ENCODE measurements around the gene PDE4B.

PDE4B gene

DNA sequence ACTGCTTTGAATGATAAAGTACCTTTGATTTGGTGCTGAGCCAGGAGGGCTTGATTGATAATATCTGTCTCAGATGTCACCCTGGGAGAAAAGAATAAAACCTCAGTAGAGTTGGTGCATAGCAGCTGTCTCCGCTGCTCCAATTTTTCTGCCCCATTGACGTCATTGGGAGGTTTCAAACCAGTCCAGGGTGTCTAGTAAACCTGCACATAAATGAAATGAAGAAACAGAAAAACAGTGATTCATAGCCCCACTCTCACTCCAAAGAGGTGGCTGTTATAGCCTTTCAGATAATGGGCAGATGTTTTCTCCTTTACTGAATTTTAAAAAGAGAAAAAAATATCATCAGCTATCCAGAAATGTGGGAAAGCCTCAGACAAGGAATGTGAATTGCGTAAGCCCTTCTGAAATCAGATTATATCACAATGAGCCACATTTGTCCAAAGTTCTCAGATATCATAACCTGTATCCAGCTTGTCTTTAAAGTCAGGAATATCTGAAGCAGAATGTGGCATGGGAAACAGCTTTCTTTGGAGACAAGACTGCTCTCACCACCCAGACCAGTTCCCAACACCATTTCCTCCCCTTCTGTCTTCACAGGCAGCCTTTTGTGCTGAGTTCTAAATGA lies 390.0 kb downstream of the PDE4B start:
- peak; percentile 52 for DNase-seq (ENCODE audit: low read depth)

DNA sequence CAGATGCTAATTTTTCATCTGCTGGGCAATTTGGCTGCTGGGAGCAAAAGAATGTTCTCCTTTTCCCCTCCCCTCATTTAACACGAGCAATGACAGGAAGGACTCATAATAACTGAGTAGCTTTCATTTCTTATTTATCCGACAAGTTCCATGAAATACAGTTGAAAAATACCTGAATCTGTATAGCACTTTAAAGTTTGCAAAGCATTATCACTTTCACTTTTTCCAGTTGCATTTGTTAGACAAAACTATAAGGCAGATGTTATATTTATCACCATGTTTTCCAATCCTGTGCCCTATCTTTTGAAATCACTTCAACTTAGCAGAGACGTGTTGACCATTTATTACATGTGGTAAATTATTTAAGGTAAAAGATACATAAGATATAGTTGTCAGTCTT lies 390.7 kb downstream of the PDE4B start:
- DNase-seq (ENCODE audit: low read depth), result no peak

DNA sequence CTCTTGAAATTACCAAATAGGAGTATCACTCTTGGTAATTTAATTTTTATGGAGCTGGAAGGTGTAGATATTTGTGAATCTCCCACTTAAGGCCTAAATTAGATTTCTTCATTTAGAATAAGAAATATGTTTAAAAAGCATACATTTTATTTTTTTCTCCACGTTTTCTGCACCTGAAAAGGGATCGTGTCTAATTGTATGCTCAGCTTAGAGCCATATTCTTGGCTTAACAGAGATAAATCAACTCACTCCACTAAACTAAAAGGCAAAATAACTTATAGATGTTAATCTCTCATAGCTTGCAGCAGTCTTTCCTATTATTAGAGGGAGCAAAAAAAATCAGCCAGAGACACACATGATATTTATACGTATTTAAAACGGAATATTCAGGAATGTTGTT lies 404.4 kb downstream of the PDE4B start:
- no peak for DNase-seq (ENCODE audit: low read depth)

DNA sequence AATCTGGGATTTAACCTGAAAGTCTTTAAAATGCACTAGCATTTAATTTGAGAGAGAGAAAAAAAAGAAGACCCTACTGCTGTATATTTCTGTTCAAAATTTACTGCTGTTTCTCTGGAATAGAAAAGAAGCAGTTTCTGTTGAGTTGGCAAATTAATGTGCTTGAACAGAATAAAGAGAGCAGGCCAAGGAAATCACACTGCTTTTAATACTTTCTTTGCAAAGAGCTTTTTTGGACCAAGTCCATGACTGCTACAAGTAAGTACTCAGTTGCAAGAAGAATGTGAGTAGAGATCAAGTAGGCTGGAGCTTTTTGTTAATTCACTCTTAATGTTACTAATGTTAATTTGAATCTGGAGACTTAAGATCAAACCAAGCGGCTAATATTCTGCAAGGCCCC lies 405.1 kb downstream of the PDE4B start:
- DNase-seq (ENCODE audit: low read depth), result no peak

DNA sequence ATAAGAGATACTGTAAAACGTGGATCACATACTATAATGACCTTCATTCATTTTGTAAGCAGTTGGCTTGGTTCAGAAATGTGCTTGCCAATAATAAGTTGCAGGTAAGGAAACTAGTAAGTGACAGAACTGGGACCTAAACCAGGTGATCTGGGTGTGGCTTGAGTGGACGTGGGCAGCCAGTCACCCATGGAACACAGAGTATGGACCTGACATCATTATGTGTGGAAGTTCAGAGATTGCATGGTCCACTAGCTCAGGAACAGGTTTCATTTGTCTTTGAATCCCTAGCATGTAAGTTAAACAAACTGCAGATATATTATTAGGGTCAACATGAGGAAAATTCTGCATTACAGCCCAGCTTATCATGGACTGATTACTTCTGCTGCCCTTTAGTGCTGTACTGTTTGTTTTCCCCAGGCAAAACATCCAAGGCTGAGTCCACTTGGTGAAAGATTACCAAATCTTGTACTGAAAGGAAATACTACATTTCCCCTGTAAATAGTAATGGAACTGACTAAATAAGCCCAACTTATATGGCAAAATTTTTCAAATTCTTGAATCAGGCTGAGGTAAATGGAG lies 414.0 kb downstream of the PDE4B start:
- no peak for DNase-seq (ENCODE audit: low read depth)

DNA sequence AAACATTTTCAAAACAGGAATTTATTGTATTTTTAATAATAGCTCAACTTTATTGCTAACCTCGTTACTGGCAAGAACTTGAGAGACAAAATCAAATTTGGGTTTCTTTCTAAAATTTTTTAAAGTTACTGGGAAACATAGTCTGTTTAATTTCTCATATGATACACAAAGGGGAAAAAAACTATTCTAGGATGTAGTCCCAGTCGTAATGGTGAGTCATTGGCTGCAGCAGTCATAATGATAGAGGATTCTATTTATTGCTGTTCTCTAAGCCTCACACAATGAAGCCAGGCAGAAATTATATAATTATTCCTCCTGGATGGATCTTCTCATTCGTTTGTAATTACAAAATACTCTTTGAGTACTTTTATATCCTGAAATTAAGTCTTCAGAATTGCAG lies 414.8 kb downstream of the PDE4B start:
- DNase-seq (ENCODE audit: low read depth), result no peak

DNA sequence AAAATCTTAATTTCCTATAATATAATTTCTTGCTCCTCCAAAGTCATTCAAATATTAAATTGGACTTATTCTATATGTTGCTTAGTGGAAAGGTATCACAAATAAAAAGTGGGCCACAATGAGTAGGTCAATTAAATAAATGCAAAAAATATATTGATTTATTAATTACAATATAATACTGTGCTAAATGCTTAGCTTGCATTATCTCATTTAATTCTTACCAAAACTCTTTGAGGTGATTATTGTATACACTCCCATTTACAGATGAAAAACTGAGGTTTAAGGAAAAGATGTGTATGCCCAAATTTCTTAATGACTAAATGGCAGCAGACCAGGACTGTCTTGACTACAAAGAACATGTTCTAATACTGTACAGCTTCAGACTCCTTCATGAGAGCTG lies 415.9 kb downstream of the PDE4B start:
- DNase-seq (ENCODE audit: low read depth), result no peak

DNA sequence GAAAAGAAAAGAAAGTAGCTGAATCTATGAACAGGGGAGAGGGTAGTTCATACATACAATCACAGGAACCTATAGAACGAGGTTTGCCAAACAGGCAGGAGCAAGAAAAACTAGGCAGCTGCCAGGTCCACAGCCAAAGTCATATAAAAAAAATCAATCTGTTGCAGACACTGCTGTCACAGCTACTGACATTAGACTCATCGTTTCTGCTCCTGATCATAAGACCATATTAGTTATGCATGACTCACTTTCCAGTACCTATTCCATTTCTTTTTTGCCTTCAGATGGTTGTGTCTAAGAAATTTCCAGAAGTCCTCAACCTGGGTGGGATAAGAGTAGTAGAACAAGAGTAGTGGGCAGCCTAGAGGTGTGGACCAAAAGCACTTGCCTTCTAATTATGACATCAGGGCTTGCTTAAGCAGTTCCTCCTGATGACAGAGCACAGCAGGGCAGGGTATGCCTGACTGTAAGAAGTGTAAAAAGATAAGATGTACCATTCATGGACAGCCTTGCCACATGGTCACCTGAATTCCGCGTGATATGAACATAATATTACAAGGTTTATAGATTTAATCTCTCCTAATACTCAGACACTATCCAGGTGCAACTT lies 418.0 kb downstream of the PDE4B start:
- no peak for DNase-seq (ENCODE audit: low read depth)

DNA sequence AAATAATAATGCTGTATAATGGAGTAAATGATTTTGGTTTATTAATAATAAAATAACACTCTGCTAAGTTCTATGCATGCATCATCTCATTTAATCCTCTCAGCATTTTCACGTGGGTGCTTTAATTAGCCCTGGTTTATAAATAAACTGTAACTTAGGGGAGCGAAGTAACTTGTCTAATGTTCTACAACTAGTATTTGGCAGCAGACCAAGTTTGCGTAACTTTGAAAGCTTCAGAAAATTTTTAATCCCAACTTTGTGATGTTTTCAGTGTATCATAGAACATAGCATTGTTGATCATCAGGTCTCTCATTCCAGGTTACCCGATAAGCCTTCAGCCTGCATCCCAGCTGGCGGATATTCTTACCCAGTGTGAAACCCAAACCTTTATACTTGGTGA lies 418.8 kb downstream of the PDE4B start:
- DNase-seq (ENCODE audit: low read depth), result no peak

DNA sequence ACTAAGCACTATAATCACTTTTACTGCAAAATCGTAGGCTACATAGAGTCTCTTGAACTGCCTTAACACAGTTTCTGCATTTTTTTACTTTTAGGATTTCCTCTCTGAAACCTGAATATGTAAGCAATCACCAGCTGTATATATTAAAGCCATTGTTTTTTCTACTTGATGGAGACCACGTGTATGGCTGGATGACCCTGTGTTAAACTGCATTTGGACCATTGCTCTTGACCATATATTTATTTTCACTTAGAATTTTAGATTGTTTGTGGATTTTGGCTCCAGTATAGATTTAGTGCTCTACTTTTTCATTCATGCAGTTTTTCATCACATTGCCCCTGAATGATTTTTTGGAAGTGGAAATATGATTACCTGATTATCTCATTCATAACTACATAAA lies 420.8 kb downstream of the PDE4B start:
- no peak for DNase-seq (ENCODE audit: low read depth)

DNA sequence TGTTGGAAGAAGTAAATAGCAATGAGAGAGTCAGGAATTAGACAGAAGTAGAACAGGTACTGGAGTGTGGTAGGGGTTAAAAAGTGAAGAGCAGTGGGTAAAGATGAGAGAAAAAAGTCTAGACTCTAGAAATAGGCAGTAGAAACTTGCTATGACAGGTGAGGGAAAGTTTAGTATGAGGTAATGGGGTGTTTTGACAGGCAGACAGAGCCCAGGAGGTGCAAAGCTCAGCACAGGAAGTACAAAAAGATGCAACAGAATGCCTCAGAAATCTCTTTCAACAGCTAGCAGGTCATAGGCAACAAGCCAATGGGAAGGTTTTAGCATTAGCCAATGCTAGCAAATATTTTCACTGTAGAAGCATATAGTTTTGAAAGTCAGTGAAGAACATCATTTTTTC lies 422.2 kb downstream of the PDE4B start:
- no peak for DNase-seq (ENCODE audit: low read depth)

DNA sequence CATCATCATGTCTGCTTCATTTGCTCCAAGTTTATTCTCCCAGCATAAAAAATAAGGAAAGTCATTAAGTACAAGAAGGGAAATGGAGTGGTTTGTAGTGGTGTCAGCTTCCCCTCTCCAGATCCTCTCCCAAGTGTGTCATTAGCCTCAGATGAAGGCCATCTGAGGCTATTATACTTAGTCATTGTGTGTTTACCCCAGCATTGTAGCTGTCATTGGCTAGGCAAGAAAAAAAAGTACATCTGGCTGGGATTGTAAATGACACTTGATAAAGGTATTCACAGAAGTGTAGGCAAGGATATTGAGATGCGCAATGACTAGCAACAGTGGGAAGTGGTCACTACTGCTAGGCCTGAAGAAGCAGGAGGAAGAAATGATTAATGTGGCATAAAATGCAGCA lies 424.3 kb downstream of the PDE4B start:
- DNase-seq (ENCODE audit: low read depth), result no peak

DNA sequence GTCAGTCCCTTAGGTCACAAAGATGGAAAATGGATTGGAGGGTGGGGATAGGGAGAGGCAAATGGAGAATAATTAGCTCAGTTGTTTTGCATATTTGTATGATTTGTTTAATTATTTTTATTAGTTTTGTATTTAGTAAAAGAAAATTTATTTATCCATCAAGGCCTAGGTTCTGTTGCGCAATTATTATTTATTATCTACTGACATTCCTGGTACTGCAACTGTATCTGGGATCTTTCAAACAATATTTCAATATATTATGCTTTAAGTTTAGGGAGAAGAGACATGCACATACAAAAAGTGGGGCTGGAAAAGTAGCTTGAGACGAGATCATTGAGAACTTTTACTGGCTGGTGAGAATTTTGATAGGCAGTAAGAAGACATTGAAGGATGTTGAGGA lies 424.9 kb downstream of the PDE4B start:
- no peak for DNase-seq (ENCODE audit: low read depth)

DNA sequence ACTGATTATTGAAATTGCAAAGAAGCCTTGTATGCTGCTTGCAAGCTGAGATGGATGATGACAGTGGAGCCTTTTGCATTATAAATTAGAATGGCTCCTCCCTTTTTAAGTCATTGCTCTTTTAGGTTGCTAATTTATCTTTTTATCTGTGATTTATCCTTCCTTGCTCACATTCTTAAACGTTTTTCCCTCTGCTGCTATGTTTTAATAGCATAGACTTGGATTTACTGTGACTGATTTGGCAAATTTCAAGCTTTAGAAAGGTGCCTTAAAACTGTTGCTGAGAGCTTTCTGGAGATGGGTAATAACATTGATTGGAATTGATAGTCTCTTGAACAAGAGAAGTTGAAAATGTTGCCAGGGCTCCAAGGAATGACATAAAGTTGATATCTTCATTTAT lies 427.8 kb downstream of the PDE4B start:
- DNase-seq (ENCODE audit: low read depth), result no peak

DNA sequence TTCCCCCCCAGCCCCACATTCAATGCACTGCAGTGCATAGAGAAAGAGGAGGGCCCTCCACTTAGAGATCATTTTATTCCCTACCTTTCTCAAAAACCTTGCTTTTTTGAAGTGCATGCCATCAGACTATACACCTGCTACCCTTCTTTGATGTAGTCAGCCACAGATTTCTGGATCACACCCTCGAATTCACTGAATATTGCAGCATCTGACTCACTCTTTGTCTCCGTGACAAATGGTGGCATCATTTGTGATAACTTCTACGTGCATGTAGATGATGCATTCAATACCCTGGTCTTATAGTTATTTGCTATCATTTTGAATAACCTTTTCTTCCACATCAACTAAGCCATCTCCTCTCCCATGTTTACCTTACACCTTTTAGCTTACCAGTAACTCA lies 431.0 kb downstream of the PDE4B start:
- DNase-seq (ENCODE audit: low read depth), result no peak

DNA sequence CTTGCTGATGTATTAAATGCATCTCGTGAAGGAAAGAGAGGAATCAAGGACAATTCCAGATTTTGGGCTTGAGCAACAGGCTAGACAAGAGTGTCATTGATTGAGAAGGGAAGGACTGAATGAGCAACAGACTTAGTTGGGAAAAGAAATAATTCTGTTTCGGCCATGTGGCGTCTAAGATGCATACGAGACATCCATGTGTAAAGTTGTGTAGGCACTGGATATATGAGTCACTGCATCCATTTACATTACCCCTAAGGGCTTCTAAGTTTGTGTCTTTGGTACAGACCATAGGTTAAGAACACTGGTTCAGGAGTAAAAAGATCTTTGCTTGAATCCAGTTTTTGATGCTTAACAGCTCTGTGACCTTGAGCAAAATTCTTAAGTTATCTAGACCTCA lies 434.3 kb downstream of the PDE4B start:
- no peak for DNase-seq (ENCODE audit: low read depth)

DNA sequence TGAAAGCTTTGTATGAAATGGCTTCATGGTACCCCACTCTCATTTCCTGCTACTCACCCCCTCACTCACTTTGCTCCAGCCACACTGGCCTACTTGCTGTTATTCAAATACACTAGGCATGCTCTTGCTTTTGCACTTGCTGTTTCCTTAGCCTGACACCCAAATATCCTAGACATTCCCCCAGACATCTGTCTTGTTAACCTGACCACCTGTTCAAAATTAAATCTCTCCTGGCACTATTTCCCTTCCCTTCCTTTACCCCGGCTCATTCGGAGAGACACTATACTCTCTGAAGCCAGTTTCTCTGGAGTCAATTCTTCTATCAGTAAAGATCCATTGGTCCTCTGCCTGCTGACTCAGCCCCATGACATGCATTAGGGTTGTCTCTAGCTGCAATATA lies 435.3 kb downstream of the PDE4B start:
- DNase-seq (ENCODE audit: low read depth), result no peak

DNA sequence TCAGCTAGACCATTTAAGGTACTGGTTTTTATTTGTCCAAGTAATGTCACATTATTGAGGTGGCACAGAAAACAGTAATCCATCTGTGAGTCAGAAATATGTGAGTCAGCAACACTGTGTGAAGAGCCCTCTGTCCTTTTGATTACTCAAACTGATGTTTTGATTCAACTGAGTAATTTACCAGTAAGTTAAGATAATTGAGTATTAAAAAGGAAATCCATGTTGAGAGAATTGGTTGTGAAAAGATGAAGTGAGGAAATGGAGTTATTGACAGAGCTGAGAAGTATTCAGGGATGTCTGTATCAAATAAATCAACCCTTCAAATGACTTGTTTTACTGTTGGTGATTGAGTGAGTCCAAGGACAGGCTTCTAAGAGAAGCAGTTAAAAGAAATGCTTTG lies 438.5 kb downstream of the PDE4B start:
- no peak for DNase-seq (ENCODE audit: low read depth)

DNA sequence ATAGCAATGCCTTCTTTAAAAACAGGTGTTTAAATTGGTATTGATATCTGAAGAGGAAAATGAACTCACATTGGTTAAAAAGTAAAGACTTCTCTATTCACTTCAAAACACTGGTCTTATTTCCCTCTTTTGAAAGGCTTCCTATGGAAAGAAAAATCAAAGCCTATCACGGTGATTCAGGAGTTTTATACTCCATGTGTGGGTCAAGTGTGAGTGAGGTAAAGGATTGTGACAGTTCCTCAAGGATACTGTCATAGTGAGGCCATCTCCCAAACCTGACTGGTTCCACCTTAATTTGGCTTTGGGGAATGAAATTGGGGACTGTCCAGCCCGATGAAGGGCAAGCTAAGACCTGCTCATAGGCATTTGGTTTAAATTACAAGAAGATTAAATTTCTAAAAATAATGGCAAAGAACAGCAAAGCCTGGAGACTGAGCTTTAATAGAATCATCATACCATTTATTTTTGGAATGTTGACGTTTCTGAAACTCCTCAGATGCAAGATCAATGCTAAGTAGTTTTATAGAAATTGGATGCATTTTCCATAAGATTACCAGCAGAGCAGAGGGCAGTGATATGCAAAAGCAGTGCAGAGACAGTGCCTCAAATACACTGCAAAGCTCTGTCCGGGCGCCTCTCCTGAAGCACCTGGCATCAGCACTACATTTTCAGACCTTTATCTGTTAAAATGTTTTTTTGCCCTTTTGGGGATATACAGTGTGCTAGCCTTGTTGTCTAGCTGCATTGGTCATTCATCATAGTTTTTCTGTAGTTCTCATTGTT lies 439.2 kb downstream of the PDE4B start:
- DNase-seq (ENCODE audit: low read depth), result no peak

DNA sequence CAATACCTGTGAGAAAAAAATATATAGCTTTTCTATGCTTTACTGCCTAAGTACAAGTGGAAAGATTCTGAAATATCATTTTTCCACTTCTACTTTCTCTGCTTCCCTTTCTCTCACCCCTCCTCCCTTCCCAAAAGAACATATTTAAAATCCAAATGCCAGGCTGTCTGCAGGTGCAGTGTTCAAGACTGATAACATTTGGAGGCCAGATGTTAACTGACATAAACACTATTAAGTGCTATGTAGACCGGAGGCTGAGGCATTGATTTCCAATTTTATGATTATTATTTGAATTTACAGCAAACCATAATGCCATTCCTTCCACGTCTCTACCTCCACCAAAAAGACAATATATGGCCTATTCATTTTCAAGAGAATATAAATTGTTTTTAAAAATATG lies 444.3 kb downstream of the PDE4B start:
- DNase-seq (ENCODE audit: low read depth), result no peak

DNA sequence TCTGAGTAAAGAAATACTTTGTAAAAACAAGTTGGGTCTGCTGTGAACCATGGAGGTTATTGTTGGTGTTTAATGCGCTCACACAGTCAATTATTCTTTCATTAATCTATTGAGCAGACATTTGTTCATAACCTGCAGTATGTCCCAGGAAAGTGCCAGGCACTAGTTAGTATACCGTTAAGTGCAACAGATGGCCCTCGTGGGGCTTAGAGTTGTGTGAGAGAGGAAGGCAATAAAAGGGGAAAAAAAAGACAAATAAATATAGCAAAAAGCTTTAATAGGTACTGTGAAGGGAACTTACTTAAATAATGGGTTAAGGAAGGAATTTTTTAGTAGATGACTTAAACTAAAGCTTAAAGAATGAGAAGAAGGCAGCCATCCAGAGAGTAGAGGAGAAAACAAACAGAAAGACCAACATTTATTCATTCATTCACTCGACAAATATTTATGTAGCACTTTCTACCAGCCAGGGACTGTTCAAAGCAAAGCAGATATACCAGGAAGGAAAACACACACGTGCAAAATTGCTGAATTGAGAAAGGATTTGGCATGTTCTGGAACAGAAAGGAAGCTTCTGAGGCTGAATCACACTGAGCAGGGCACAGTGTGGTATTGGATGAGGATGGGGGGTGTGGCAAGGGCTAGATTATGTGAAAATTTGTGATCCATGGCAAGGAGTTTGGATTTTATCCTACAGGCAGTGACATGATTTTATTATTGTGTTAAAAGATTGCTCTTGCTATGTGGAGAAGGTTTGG lies 445.2 kb downstream of the PDE4B start:
- DNase-seq (ENCODE audit: low read depth), result no peak

DNA sequence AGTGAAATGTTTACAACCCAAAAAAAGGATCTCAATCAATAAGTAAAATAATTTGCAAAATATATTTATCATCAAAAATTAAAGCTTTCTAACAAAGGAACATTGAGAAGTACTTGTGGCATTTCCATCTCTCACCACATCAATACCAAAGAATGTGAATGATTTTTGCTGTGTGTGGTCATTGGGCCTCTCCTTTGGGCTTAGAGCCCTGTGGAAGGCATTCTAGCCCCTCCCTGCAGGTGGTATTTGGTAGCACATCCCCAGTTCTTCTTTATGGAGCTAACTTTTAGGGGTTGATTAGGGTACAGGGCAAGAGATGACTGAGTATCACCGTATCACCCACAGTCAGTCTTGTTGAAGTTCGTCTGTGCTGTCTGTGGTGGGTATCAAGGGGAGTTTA lies 447.1 kb downstream of the PDE4B start:
- DNase-seq (ENCODE audit: low read depth), result peak; percentile 62
